NCI-H2196 treated with DMSO at 0.1 percent for 48 hours (cell line): Measurements from ENCODE around the gene E2F4.

ENCODE experiments used
- DNase-seq: peaks from one replicate; lab custom pipeline; 2025; ENCODE audit not compliant: unreplicated experiment; lab: John Stamatoyannopoulos, UW

Gene E2F4

GRCh38 chr16:67207249-67208091 is 15.5 kb downstream of the E2F4 start:
- DNase-seq = peak; percentile 23

GRCh38 chr16:67208154-67208896 is 16.4 kb downstream of the E2F4 start:
- no peak for DNase-seq

GRCh38 chr16:67209565-67209964 is 17.6 kb downstream of the E2F4 start:
- DNase-seq = no peak

- DNase-seq = no peak
Measured at GRCh38 chr16:67210069-67210937, 18.3 kb downstream of the E2F4 start.

- no peak for DNase-seq
Measured at GRCh38 chr16:67211674-67212073, 19.7 kb downstream of the E2F4 start.

- no peak for DNase-seq
Measured at GRCh38 chr16:67212766-67213165, 20.8 kb downstream of the E2F4 start.

- DNase-seq = no peak
Measured at GRCh38 chr16:67213197-67214019, 21.5 kb downstream of the E2F4 start.

GRCh38 chr16:67215706-67216105 is 23.8 kb downstream of the E2F4 start:
- DNase-seq = no peak

GRCh38 chr16:67216612-67217490 is 24.9 kb downstream of the E2F4 start:
- no peak for DNase-seq

GRCh38 chr16:67223992-67224391 is 32.0 kb downstream of the E2F4 start:
- no peak for DNase-seq

GRCh38 chr16:67226295-67226803 is 34.4 kb downstream of the E2F4 start:
- DNase-seq = no peak

- DNase-seq = peak; percentile 78
Measured at GRCh38 chr16:67226804-67227566, 35.0 kb downstream of the E2F4 start, which contains the start of gene TMEM208. Gene TMEM208, plus strand, starts transcription at chr16:67227130. Its CDS starts 89 bp downstream, at chr16:67227219.

GRCh38 chr16:67227567-67227921 is 35.6 kb downstream of the E2F4 start:
- no peak for DNase-seq

- no peak for DNase-seq
Measured at GRCh38 chr16:67228034-67228785, 36.3 kb downstream of the E2F4 start.

GRCh38 chr16:67228905-67229304 is 37.0 kb downstream of the E2F4 start:
- no peak for DNase-seq

GRCh38 chr16:67229906-67230808 is 38.2 kb downstream of the E2F4 start:
- no peak for DNase-seq
